Measurements from ENCODE around the gene SPEN. TPM values are rescaled to one million over a fixed set of nuclear protein-coding genes. Genes with fewer than 3 reads are reported as not detected.

Gene SPEN
- total and polyA plus RNA-seq, 9 of the 15 experiments (the other 6 are each of a cell fraction or from before 2014, with no cell fraction given), result 5.7 to 87.5 (median 27.2) TPM

GRCh38 chr1:15911927-15912326 lies 64.4 kb downstream of the SPEN start:
- POLR2A ChIA-PET, result interaction anchor here (1.4 kb wide), 1 partner anchor 19 kb away, joined by 3 read pairs; no protein-coding TSS in a partner anchor
- H2AFZ ChIP-seq (ENCODE audit: low read depth, low read length), result no peak overlapping the region
- no peaks in the 10 kb centered on the region for H3K4me1 ChIP-seq (replicated peaks in 1 of 2; ENCODE audit: control insufficient read depth in 2 of 2, insufficient read depth in 2 of 2, low read length in 2 of 2)
- BruUV-seq (replicated peaks), result TSS peak; percentile 16
- 87% methylated on average over 2 of the region's 2 CpGs for WGBS (ENCODE audit: insufficient coverage, low coverage, missing lambda C conversion rate)
- intact Hi-C loops (cut with micrococcal nuclease), result no loop called here
- FAIRE-seq (no peak), DNase-seq (ENCODE audit: extremely low read depth in 1 of 4, low spot score in 3 of 4) (no peak), ATAC-seq (no peak)
- no peaks in the 10 kb centered on the region for H3K27me3 ChIP-seq (ENCODE audit: control insufficient read depth in 2 of 2, insufficient read depth in 2 of 2, low read length in 2 of 2)
- CTCF ChIA-PET (ENCODE audit: low intra/inter-chr PET ratio), result interaction anchor here (0.6 kb wide), 1 partner anchor 68 kb away, joined by 3 read pairs; no protein-coding TSS in a partner anchor
- no peaks in the 10 kb centered on the region for H3K9me3 ChIP-seq (replicated peaks; ENCODE audit: control insufficient read depth, insufficient read depth, low read depth, low read length)
- in situ Hi-C loops (cut with MboI), result no loop called here
- no peaks in the 10 kb centered on the region for H3K9me1 ChIP-seq (ENCODE audit: control insufficient read depth, insufficient read depth, low read length)
- no peak overlapping the region for H3K9ac ChIP-seq (ENCODE audit: insufficient read depth in 1 of 2, low read depth in 2 of 2, low read length in 2 of 2)
- no peaks in the 10 kb centered on the region for H4K20me1 ChIP-seq (replicated peaks; ENCODE audit: control insufficient read depth, insufficient read depth, low read length)
- H3K27ac ChIP-seq (ENCODE audit: extremely low read depth, low read depth, low read length), result no peak overlapping the region
- peaks cover 95% of the 10 kb centered on the region for H3K79me2 ChIP-seq (ENCODE audit: control insufficient read depth, insufficient read depth, low read length)
- H3K4me2 ChIP-seq (ENCODE audit: insufficient read depth, low read length), result no peak overlapping the region
- no peak overlapping the region for H3K4me3 ChIP-seq
- peaks cover 83% of the 10 kb centered on the region for H3K36me3 ChIP-seq (ENCODE audit: control insufficient read depth, insufficient read depth, low read length)
- no peak for TF ChIP-seq CREB5 (CRISPR knock-in tag; IDR thresholded peaks at IDR 0.05)
- no peak for TF ChIP-seq ETV1 (tag; conservative IDR thresholded peaks at IDR 0.05; ENCODE audit: low read depth)
- no peak for TF ChIP-seq BACH1 (tag; IDR thresholded peaks at IDR 0.05)
- TF ChIP-seq RB1 (IDR thresholded peaks at IDR 0.05; ENCODE audit: low read depth), result no peak
- TF ChIP-seq CGGBP1 (CRISPR knock-in tag; IDR thresholded peaks at IDR 0.05), result no peak
- TF ChIP-seq HMGXB4 (CRISPR knock-in tag; IDR thresholded peaks at IDR 0.05), result no peak
- no peak for TF ChIP-seq SAFB2 (IDR thresholded peaks at IDR 0.05; ENCODE audit: borderline replicate concordance, low read depth, low read length, severe bottlenecking)
- no peak for TF ChIP-seq ELF1 (tag; IDR thresholded peaks at IDR 0.05)
- no peak for TF ChIP-seq ZNF407 (IDR thresholded peaks at IDR 0.05; ENCODE audit: low read depth)
- no peak for TF ChIP-seq MCM3 (IDR thresholded peaks at IDR 0.05)
- no peak for TF ChIP-seq TEAD4 (IDR thresholded peaks at IDR 0.05; ENCODE audit: low read length)
- no peak for TF ChIP-seq TEAD4 (CRISPR knock-in tag; IDR thresholded peaks at IDR 0.05; ENCODE audit: borderline replicate concordance)

Measured in K562 (cell line).